Retina (tissue), 1 donor: ENCODE data around the gene HLA-DRA.

Source experiments
- DNase-seq: peaks from one replicate; pipeline ENCODE4 v3.0.0-alpha.2; 2016

The HLA-DRA gene

DNA sequence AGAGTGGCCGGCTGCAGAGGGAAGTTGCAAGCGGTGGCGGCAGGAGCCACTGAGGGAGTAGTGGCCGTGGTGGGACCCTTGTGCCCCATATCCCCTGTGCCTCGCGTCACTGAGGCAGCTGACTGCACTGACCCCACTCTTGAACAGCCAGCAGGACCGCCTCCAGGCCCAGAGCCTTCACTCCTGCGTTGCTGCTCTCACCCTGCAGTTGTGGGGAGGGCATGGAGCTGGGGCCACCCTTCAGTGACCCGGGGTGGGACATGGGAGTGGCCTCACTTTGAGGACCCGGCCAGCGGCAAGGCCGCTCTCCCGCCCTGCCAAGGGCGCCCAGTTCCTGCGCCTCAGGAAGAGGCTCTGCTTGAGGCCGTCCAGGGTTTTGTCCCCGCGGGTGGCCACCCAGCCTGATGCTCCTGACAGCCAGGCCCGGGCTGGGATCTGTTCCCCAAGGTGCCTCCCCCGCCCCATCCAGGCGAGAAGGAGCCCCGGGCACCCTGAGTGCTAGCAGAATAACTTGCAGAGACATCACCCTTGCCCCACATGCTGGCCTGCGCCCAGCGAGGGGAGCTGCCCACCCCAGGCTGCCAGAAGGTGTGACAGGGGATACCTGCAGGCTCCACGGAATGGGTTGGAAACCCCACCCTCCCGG lies 44.4 kb downstream of the HLA-DRA start:
- DNase-seq, result no peak

DNA sequence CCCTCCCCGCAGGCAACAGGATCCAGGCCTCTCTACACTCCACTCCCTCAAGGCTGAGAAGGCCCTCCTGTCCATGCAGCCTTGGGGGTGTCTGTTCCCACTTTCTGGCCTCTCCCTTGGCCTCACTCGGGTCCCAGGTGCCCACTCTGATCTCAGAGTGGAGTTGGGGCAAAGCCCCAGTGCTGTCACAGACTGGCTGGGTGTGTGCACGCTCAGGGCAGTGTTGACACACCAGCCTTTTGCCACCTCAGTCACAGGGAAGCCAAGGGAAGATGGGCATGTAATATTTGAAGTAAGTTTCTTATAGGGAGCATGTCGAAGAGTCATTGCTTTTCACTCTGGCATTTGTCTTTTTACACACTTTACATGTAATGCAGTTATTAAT lies 44.9 kb downstream of the HLA-DRA start:
- no peak for DNase-seq

DNA sequence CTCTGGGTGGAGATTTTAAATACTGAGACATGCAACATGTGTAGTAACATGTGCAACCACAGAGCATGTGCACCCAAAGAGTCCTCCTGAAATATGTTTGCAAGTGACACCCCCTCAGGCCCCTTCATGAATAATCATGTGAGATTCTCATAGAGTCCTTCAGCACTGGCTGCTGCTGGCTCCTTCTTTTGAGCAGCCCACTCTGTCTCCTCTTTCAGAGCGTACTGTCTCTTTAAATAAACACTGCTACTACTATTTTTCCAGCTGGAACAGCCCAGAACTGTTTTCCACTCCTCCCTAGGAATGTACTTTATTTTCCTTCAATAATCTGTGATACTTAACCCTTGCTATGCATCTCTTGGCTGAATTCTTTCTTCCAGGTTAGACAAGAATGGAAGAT lies 48.4 kb downstream of the HLA-DRA start:
- no peak for DNase-seq

DNA sequence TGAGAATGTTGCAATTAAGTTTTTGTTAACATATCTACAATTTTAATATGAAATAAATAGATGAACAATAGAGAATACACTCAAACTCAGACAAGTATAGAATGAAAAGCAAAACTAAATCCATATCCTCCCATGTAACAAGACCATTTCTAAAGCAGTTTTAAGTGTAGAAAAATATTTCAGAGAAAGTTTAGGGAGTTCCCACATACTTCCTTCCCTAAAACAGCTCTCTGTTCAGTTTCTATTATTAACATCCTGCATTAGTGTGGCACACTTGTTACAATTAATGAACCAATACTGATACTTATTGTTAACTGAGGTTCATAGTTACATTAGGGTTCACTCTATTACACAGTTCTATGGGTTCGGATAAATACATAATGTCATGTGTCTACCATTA lies 52.0 kb downstream of the HLA-DRA start:
- no peak for DNase-seq

DNA sequence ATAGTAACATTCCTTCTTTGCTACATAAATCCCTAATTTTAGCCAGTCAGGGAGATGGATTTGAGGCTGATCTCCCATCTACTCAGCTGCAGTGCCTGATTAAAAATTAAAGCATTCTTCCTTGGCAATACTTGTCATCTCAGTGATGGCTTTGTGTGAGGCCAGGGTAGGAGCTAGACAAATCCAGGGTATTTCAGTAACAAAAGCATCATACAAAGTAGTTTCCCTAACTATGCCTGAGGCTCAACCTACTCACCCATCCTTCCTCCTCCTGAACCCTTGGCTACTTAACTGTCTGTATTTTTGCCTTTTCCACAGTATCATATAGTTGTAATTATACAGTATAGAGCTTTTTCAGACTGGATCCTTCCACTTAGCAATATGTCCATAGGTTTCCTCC lies 52.7 kb downstream of the HLA-DRA start:
- no peak for DNase-seq
